Chondrocyte (in vitro differentiated cells): Measurements from ENCODE around the gene AKAP13. TPM values are rescaled to one million over a fixed set of nuclear protein-coding genes. Genes with fewer than 3 reads are reported as not detected.

Source experiments
- DNase-seq: peaks from one replicate; pipeline ENCODE4 v3.0.0; 2021; ENCODE audit warnings: mixed read lengths, low spot score
- H3K27ac Mint-ChIP-seq: one replicate; pipeline ENCODE4 v1.8.0; 2021; ENCODE audit warnings: mild to moderate bottlenecking, moderate library complexity, mixed read lengths; ENCODE audit not compliant: unreplicated experiment
- H3K27me3 Mint-ChIP-seq: 2 replicates; pipeline ENCODE4 v1.8.0; 2021; ENCODE audit warnings: low read depth, mixed read lengths
- H3K36me3 Mint-ChIP-seq: 2 replicates; pipeline ENCODE4 v1.8.0; 2021; ENCODE audit warnings: low read depth, mixed read lengths
- H3K4me1 Mint-ChIP-seq: 2 replicates; pipeline ENCODE4 v1.8.0; 2021; ENCODE audit warnings: low read depth, mild to moderate bottlenecking, mixed read lengths
- H3K4me3 Mint-ChIP-seq: one replicate; pipeline ENCODE4 v1.8.0; 2021; ENCODE audit warnings: mild to moderate bottlenecking, moderate library complexity, mixed read lengths; ENCODE audit not compliant: unreplicated experiment
- H3K9me3 Mint-ChIP-seq: 2 replicates; pipeline ENCODE4 v1.8.0; 2021; ENCODE audit warnings: low read depth, mixed read lengths
- CTCF ChIP-seq: fragments of 200-600 bp; sonication (generic); IDR thresholded peaks from 2 replicates; pipeline ENCODE4 v1.5.0; 2021; ENCODE audit warnings: antibody characterized with exemption, mild to moderate bottlenecking, moderate library complexity
- total RNA-seq: library from RNA; stranded (reverse); gene quantifications from 3 replicates; pipeline ENCODE4 v1.2.1, GENCODE V29; 2021

Gene AKAP13
- total RNA-seq, 1 donor from 2014 or later: 80.6 TPM

GRCh38 chr15:85588677-85589076, 208.3 kb downstream of the AKAP13 start:
- TF ChIP-seq CTCF: no peak
- H3K4me1 Mint-ChIP-seq: peaks cover 72% of the 10 kb centered on the region
- peaks cover 5% of the 10 kb centered on the region for H3K36me3 Mint-ChIP-seq
- peak overlapping the region; percentile 65 for H3K27ac Mint-ChIP-seq
- no peak for DNase-seq
- H3K4me3 Mint-ChIP-seq: no peak overlapping the region
- H3K27me3 Mint-ChIP-seq: no peaks in the 10 kb centered on the region
- H3K9me3 Mint-ChIP-seq: no peaks in the 10 kb centered on the region

- DNase-seq: no peak
- Mint-ChIP-seq H3K9me3 (no peaks in the 10 kb centered on the region), H3K4me3 (peak overlapping the region; percentile 27), H3K27me3 (no peaks in the 10 kb centered on the region), H3K27ac (peak overlapping the region; percentile 65), H3K36me3 (peaks cover 5% of the 10 kb centered on the region), H3K4me1 (peaks cover 63% of the 10 kb centered on the region)
- TF ChIP-seq CTCF: no peak
Measured at GRCh38 chr15:85589851-85590250, 209.4 kb downstream of the AKAP13 start.

GRCh38 chr15:85591622-85592021, 211.2 kb downstream of the AKAP13 start:
- Mint-ChIP-seq H3K27ac (peak overlapping the region; percentile 93), H3K4me1 (peaks cover 60% of the 10 kb centered on the region), H3K27me3 (no peaks in the 10 kb centered on the region), H3K4me3 (no peak overlapping the region), H3K36me3 (peaks cover 5% of the 10 kb centered on the region), H3K9me3 (no peaks in the 10 kb centered on the region)
- TF ChIP-seq CTCF: no peak
- no peak for DNase-seq

- no peak for DNase-seq
- TF ChIP-seq CTCF: peak; percentile 80
- Mint-ChIP-seq H3K27me3 (no peaks in the 10 kb centered on the region), H3K4me1 (peaks cover 59% of the 10 kb centered on the region), H3K4me3 (no peak overlapping the region), H3K9me3 (no peaks in the 10 kb centered on the region), H3K27ac (peak overlapping the region; percentile 93), H3K36me3 (peaks cover 5% of the 10 kb centered on the region)
Measured at GRCh38 chr15:85592148-85592547, 211.7 kb downstream of the AKAP13 start.

GRCh38 chr15:85593809-85594445, 213.5 kb downstream of the AKAP13 start:
- Mint-ChIP-seq H3K4me1 (peaks cover 59% of the 10 kb centered on the region), H3K4me3 (no peak overlapping the region), H3K9me3 (no peaks in the 10 kb centered on the region), H3K36me3 (no peaks in the 10 kb centered on the region), H3K27me3 (no peaks in the 10 kb centered on the region), H3K27ac (no peak overlapping the region)
- DNase-seq: no peak
- no peak for TF ChIP-seq CTCF
